DOHH2 (cell line): ENCODE results near the gene ANKRD2.

Source experiments
- EZH2phosphoT487 ChIP-seq: fragments of 200-600 bp; sonication (generic); IDR thresholded peaks from 2 replicates; pipeline ENCODE4 v1.6.1; 2017; ENCODE audit warnings: borderline replicate concordance, mild to moderate bottlenecking, antibody characterized with exemption, low read length, moderate library complexity, mixed read lengths
- TF ChIP-seq, protein P1 (sequence below): fragments of 200-600 bp; sonication (generic); IDR thresholded peaks from one replicate; pipeline ENCODE4 v1.5.1; 2014; ENCODE audit warnings: antibody characterized with exemption, mild to moderate bottlenecking, low read depth, low read length; ENCODE audit not compliant: poor library complexity, severe bottlenecking

GRCh38 chr10:97539523-97540200 lies 32.9 kb upstream of the ANKRD2 start:
- no peak for TF ChIP-seq EZH2phosphoT487
- TF ChIP-seq, protein P1, sequence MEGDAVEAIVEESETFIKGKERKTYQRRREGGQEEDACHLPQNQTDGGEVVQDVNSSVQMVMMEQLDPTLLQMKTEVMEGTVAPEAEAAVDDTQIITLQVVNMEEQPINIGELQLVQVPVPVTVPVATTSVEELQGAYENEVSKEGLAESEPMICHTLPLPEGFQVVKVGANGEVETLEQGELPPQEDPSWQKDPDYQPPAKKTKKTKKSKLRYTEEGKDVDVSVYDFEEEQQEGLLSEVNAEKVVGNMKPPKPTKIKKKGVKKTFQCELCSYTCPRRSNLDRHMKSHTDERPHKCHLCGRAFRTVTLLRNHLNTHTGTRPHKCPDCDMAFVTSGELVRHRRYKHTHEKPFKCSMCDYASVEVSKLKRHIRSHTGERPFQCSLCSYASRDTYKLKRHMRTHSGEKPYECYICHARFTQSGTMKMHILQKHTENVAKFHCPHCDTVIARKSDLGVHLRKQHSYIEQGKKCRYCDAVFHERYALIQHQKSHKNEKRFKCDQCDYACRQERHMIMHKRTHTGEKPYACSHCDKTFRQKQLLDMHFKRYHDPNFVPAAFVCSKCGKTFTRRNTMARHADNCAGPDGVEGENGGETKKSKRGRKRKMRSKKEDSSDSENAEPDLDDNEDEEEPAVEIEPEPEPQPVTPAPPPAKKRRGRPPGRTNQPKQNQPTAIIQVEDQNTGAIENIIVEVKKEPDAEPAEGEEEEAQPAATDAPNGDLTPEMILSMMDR, result no peak
